ENCODE results near the gene KIF1B.

Gene KIF1B

GRCh38 chr1:10302416-10302815 is 92.0 kb downstream of the KIF1B start:
- H3K4me2 ChIP-seq (ENCODE audit: low read length): no peak overlapping the region
- no peak overlapping the region for H3K9ac ChIP-seq
- no peak overlapping the region for H3K4me3 ChIP-seq (ENCODE audit: low read depth, low read length)
- no peaks in the 10 kb centered on the region for H3K9me3 ChIP-seq (ENCODE audit: control insufficient read depth, low read length)
- H3K36me3 ChIP-seq (ENCODE audit: control insufficient read depth, insufficient read depth, low read length): no peaks in the 10 kb centered on the region
- no peaks in the 10 kb centered on the region for H3K27me3 ChIP-seq (ENCODE audit: control insufficient read depth, insufficient read depth, low read length)
- no peak overlapping the region for H2AFZ ChIP-seq
- H3K27ac ChIP-seq: no peak overlapping the region
- TF ChIP-seq CTCF (IDR thresholded peaks at IDR 0.05): no peak
- no peaks in the 10 kb centered on the region for H3K4me1 ChIP-seq
- no peaks in the 10 kb centered on the region for H3K79me2 ChIP-seq

DNA sequence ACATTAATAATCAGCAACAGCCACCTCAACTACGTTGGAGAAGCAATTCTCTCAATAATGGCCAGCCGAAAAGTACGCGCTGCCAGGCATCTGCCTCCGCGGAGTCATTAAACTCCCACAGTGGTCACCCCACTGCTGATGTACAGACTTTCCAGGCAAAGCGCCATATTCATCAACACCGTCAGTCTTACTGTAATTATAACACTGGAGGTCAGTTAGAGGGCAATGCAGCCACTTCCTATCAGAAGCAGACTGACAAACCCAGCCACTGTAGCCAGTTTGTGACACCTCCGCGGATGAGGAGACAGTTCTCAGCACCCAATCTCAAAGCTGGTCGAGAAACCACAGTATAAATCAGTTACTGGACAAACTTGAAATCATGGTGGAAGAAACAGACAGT is 93.9 kb downstream of the KIF1B start:
- no peaks in the 10 kb centered on the region for H3K79me2 ChIP-seq
- no peaks in the 10 kb centered on the region for H3K9me3 ChIP-seq (ENCODE audit: control insufficient read depth, low read length)
- peaks cover 3% of the 10 kb centered on the region for H3K4me1 ChIP-seq
- TF ChIP-seq CTCF (IDR thresholded peaks at IDR 0.05): no peak
- no peaks in the 10 kb centered on the region for H3K36me3 ChIP-seq (ENCODE audit: control insufficient read depth, insufficient read depth, low read length)
- no peak overlapping the region for H3K9ac ChIP-seq
- no peaks in the 10 kb centered on the region for H3K27me3 ChIP-seq (ENCODE audit: control insufficient read depth, insufficient read depth, low read length)
- H3K4me3 ChIP-seq (ENCODE audit: low read depth, low read length): no peak overlapping the region
- H3K27ac ChIP-seq: no peak overlapping the region
- no peak overlapping the region for H3K4me2 ChIP-seq (ENCODE audit: low read length)
- no peak overlapping the region for H2AFZ ChIP-seq

- H3K27ac ChIP-seq: no peak overlapping the region
Observed at GRCh38 chr1:10306435-10306834, 96.1 kb downstream of the KIF1B start.

GRCh38 chr1:10308001-10308400 is 97.6 kb downstream of the KIF1B start:
- Histone ChIP-seq H3K27ac (no peak overlapping the region), H3K9ac (no peak overlapping the region), H3K4me3 (ENCODE audit: low read depth, low read length) (no peak overlapping the region), H3K9me3 (ENCODE audit: control insufficient read depth, low read length) (no peaks in the 10 kb centered on the region), H3K79me2 (no peaks in the 10 kb centered on the region), H3K4me2 (ENCODE audit: low read length) (no peak overlapping the region), H2AFZ (no peak overlapping the region), H3K4me1 (peaks cover 7% of the 10 kb centered on the region), H3K36me3 (ENCODE audit: control insufficient read depth, insufficient read depth, low read length) (no peaks in the 10 kb centered on the region), H3K27me3 (ENCODE audit: control insufficient read depth, insufficient read depth, low read length) (no peaks in the 10 kb centered on the region)
- no peak for TF ChIP-seq CTCF (IDR thresholded peaks at IDR 0.05)

More at GRCh38 chr1:10306435-10306834, 96.1 kb downstream of the KIF1B start:
- Histone ChIP-seq H3K27me3 (ENCODE audit: control insufficient read depth, insufficient read depth, low read length) (no peaks in the 10 kb centered on the region), H3K9me3 (ENCODE audit: control insufficient read depth, low read length) (no peaks in the 10 kb centered on the region), H3K4me3 (ENCODE audit: low read depth, low read length) (no peak overlapping the region), H3K4me1 (peaks cover 7% of the 10 kb centered on the region), H3K4me2 (ENCODE audit: low read length) (no peak overlapping the region), H3K79me2 (no peaks in the 10 kb centered on the region), H2AFZ (no peak overlapping the region), H3K9ac (no peak overlapping the region), H3K36me3 (ENCODE audit: control insufficient read depth, insufficient read depth, low read length) (no peaks in the 10 kb centered on the region)
- TF ChIP-seq CTCF (IDR thresholded peaks at IDR 0.05): no peak

DNA sequence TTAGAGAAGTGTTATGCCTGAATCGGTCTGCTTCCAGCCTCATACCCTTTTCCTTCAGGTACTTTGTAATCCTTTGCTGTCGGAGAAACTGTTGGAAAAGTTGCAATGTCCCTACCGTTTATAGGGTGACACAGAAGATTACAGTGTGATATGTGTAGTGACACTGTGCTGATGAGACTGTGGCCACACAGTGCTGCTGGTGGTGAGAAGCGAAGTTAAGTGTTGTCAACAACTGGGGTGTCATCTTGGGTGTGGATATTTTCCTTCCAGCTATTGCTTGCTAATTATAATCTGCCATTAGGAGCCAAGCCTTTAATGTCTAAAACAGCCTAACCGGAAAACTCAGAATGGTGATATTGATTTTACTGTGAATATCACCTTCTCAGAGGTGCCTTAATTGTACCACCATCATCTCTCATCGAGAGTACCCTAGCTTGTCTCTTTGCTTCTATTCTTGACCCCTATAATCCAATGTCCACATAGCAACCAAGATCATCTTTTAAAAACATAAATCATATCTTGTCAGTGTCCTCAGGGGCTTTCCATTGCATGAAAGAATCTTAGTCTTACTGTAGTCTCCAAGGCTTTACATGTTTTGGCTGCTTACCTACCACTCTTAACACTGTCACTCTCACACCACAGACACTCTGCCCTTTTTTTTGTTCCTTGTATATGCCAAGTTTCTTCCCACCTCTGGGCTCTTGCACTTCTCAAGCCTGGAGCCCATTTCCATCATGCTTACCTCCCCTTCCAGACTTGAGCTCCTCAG is 99.1 kb downstream of the KIF1B start:
- Histone ChIP-seq H3K27me3 (ENCODE audit: control insufficient read depth, insufficient read depth, low read length) (no peaks in the 10 kb centered on the region), H3K9me3 (ENCODE audit: control insufficient read depth, low read length) (no peaks in the 10 kb centered on the region), H3K4me1 (peaks cover 7% of the 10 kb centered on the region), H3K4me3 (ENCODE audit: low read depth, low read length) (no peak overlapping the region), H3K4me2 (ENCODE audit: low read length) (no peak overlapping the region), H3K79me2 (no peaks in the 10 kb centered on the region), H3K9ac (no peak overlapping the region), H3K27ac (no peak overlapping the region), H2AFZ (no peak overlapping the region), H3K36me3 (ENCODE audit: control insufficient read depth, insufficient read depth, low read length) (no peaks in the 10 kb centered on the region)
- TF ChIP-seq CTCF (IDR thresholded peaks at IDR 0.05): no peak
